GM12865 (cell line): Measurements from ENCODE around the gene TMEM141.

Experiments
- DNase-seq: peaks from one replicate; pipeline ENCODE4 v3.0.0; 2010; ENCODE audit warnings: low read depth
- H3K4me3 ChIP-seq: 2 replicates; pipeline ENCODE4 v1.5.1; 2011; ENCODE audit warnings: mild to moderate bottlenecking, low read depth, low read length, control low read depth
- CTCF ChIP-seq: IDR thresholded peaks from 2 replicates; pipeline ENCODE4 v1.5.1; 2011; ENCODE audit warnings: low read length, control low read depth, low read depth, inconsistent platforms; ENCODE audit not compliant: insufficient read depth; ENCODE audit errors: missing control alignments

The TMEM141 gene

GRCh38 chr9:136790640-136791515 is at the start of gene TMEM141:
Gene TMEM141, plus strand, starts transcription at chr9:136791344. Its CDS starts 27 bp downstream, at chr9:136791371.
- no peak for TF ChIP-seq CTCF
- DNase-seq: peak; percentile 100

GRCh38 chr9:136741883-136742571 is 49.1 kb upstream of the TMEM141 start:
- peak; percentile 41 for DNase-seq
- no peak for TF ChIP-seq CTCF

More at GRCh38 chr9:136790640-136791515, at the start of gene TMEM141:
- peak within 1 kb of the TSS; percentile 99 for H3K4me3 ChIP-seq

GRCh38 chr9:136742591-136743391 is 48.4 kb upstream of the TMEM141 start, which contains the start of gene LCN10:
Gene LCN10, minus strand, starts transcription at chr9:136742940. Its CDS starts 37 bp downstream, at chr9:136742903.
- H3K4me3 ChIP-seq: no peak within 1 kb of the TSS
- TF ChIP-seq CTCF: no peak

More at GRCh38 chr9:136741883-136742571, 49.1 kb upstream of the TMEM141 start:
- H3K4me3 ChIP-seq: no peak overlapping the region

GRCh38 chr9:136743639-136744211 is 47.4 kb upstream of the TMEM141 start:
- H3K4me3 ChIP-seq: no peak overlapping the region
- TF ChIP-seq CTCF: no peak
- no peak for DNase-seq

More at GRCh38 chr9:136742591-136743391, 48.4 kb upstream of the TMEM141 start, which contains the start of gene LCN10:
- DNase-seq: no peak

- no peak for TF ChIP-seq CTCF
- no peak overlapping the region for H3K4me3 ChIP-seq
- no peak for DNase-seq
Measured at GRCh38 chr9:136744773-136745172, 46.4 kb upstream of the TMEM141 start.
